ENCODE data around the gene ZNF365.
"Not testable (repeated sequence)": the region's sequence is repeated elsewhere in the genome, so short reads cannot be mapped to it uniquely, and the experiment has no call there.

ZNF365 gene

GRCh38 chr10:62394556-62395018 is 20.4 kb downstream of the ZNF365 start:
- no peak overlapping the region for H3K4me3 ChIP-seq
- no peaks in the 10 kb centered on the region for H3K4me1 ChIP-seq
- no peak overlapping the region for H3K27ac ChIP-seq
- TF ChIP-seq CTCF (IDR thresholded peaks at IDR 0.05) = no peak
- peaks cover 0 to 2% (median 0%) of the 10 kb centered on the region in 3 donors for H3K36me3 ChIP-seq
- no peaks in the 10 kb centered on the region for H3K9me3 ChIP-seq
- H3K27me3 ChIP-seq = no peaks in the 10 kb centered on the region
- intact Hi-C loops (cut with DNase I; ENCODE audit: low total_unique reads) = no loop called here
- DNase-seq = no peak

GRCh38 chr10:62395892-62396291 is 21.7 kb downstream of the ZNF365 start:
- H3K9me3 ChIP-seq = no peaks in the 10 kb centered on the region
- no peak overlapping the region for H3K4me3 ChIP-seq
- no peaks in the 10 kb centered on the region for H3K27me3 ChIP-seq
- TF ChIP-seq CTCF (IDR thresholded peaks at IDR 0.05) = no peak
- intact Hi-C loops (cut with DNase I; ENCODE audit: low total_unique reads) = no loop called here
- DNase-seq = no peak
- no peaks in the 10 kb centered on the region for H3K4me1 ChIP-seq
- no peak overlapping the region for H3K27ac ChIP-seq
- H3K36me3 ChIP-seq = peaks cover 0 to 7% (median 0%) of the 10 kb centered on the region in 3 donors

GRCh38 chr10:62396864-62397263 is 22.7 kb downstream of the ZNF365 start:
- no peak for TF ChIP-seq CTCF (IDR thresholded peaks at IDR 0.05)
- H3K27me3 ChIP-seq = no peaks in the 10 kb centered on the region
- intact Hi-C loops (cut with DNase I; ENCODE audit: low total_unique reads) = no loop called here
- no peaks in the 10 kb centered on the region for H3K4me1 ChIP-seq
- no peak overlapping the region for H3K4me3 ChIP-seq
- no peak overlapping the region for H3K27ac ChIP-seq
- H3K36me3 ChIP-seq = peaks cover 0 to 7% (median 0%) of the 10 kb centered on the region in 3 donors
- no peaks in the 10 kb centered on the region for H3K9me3 ChIP-seq
- DNase-seq = no peak

- intact Hi-C loops (cut with DNase I; ENCODE audit: low total_unique reads) = no loop called here
- Histone ChIP-seq H3K27ac (no peak overlapping the region), H3K9me3 (no peaks in the 10 kb centered on the region), H3K27me3 (no peaks in the 10 kb centered on the region), H3K4me1 (no peaks in the 10 kb centered on the region), H3K4me3 (no peak overlapping the region), H3K36me3 (peaks cover 0 to 7% (median 0%) of the 10 kb centered on the region in 3 donors)
- no peak for TF ChIP-seq CTCF (IDR thresholded peaks at IDR 0.05)
- DNase-seq = no peak
Observed at GRCh38 chr10:62399211-62399610, 25.0 kb downstream of the ZNF365 start.

GRCh38 chr10:62402508-62402907 is 28.3 kb downstream of the ZNF365 start:
- DNase-seq = no peak
- H3K36me3 ChIP-seq = peaks cover 0 to 7% (median 0%) of the 10 kb centered on the region in 3 donors
- no peak for TF ChIP-seq CTCF (IDR thresholded peaks at IDR 0.05)
- H3K9me3 ChIP-seq = peaks cover 0 to under 1% (median 0%) of the 10 kb centered on the region in 3 donors
- intact Hi-C loops (cut with DNase I; ENCODE audit: low total_unique reads) = no loop called here
- no peak overlapping the region for H3K4me3 ChIP-seq
- H3K27ac ChIP-seq = no peak overlapping the region
- no peaks in the 10 kb centered on the region for H3K27me3 ChIP-seq
- no peaks in the 10 kb centered on the region for H3K4me1 ChIP-seq

- H3K27me3 ChIP-seq; H3K9me3 ChIP-seq; H3K27ac ChIP-seq; H3K36me3 ChIP-seq; H3K4me3 ChIP-seq; H3K4me1 ChIP-seq; intact Hi-C loops (cut with DNase I; ENCODE audit: low total_unique reads); DNase-seq: not testable (repeated sequence)
Observed at GRCh38 chr10:62410528-62410927, 36.4 kb downstream of the ZNF365 start.

GRCh38 chr10:62410934-62411333 is 36.8 kb downstream of the ZNF365 start:
- H3K27me3 ChIP-seq = not testable (repeated sequence)

More at GRCh38 chr10:62410934-62411333, 36.8 kb downstream of the ZNF365 start:
- intact Hi-C loops (cut with DNase I; ENCODE audit: low total_unique reads); H3K4me1 ChIP-seq; DNase-seq; H3K4me3 ChIP-seq; H3K36me3 ChIP-seq; H3K9me3 ChIP-seq; H3K27ac ChIP-seq: not testable (repeated sequence)

Measured in tibial artery (tissue), 4 donors.